Rectal smooth muscle tissue (tissue), 1 donor: ENCODE measurements around the gene DESI1.
A peak's percentile ranks its signal among the peaks of the same experiment; 100 is the strongest.
"Not testable (repeated sequence)": the region's sequence is repeated elsewhere in the genome, so short reads cannot be mapped to it uniquely, and the experiment has no call there.

ENCODE experiments used
- H3K27ac ChIP-seq: one replicate; pipeline ENCODE4 v1.7.0; 2013; ENCODE audit warnings: low read depth, low read length, inconsistent platforms
- H3K27me3 ChIP-seq: one replicate; pipeline ENCODE4 v1.7.0; 2013; ENCODE audit warnings: low read length; ENCODE audit not compliant: control insufficient read depth, insufficient read depth
- H3K36me3 ChIP-seq: one replicate; pipeline ENCODE4 v1.7.0; 2013; ENCODE audit warnings: low read length; ENCODE audit not compliant: control insufficient read depth, insufficient read depth
- H3K4me1 ChIP-seq: one replicate; pipeline ENCODE4 v1.7.0; 2013; ENCODE audit warnings: low read length; ENCODE audit not compliant: control insufficient read depth, insufficient read depth
- H3K4me3 ChIP-seq: one replicate; pipeline ENCODE4 v1.7.0; 2013; ENCODE audit warnings: low read length
- H3K9ac ChIP-seq: one replicate; pipeline ENCODE4 v1.7.0; 2013; ENCODE audit warnings: low read length

DESI1 gene

GRCh38 chr22:41576877-41577276, 44.0 kb downstream of the DESI1 start:
- Histone ChIP-seq H3K4me3 (no peak overlapping the region), H3K9ac (no peak overlapping the region), H3K36me3 (peaks cover 6% of the 10 kb centered on the region), H3K27ac (no peak overlapping the region), H3K4me1 (no peaks in the 10 kb centered on the region), H3K27me3 (no peaks in the 10 kb centered on the region)

GRCh38 chr22:41575533-41575932, 45.3 kb downstream of the DESI1 start:
- Histone ChIP-seq H3K27ac (peak overlapping the region; percentile 36), H3K9ac (no peak overlapping the region), H3K27me3 (no peaks in the 10 kb centered on the region), H3K4me1 (no peaks in the 10 kb centered on the region), H3K4me3 (no peak overlapping the region), H3K36me3 (peaks cover 6% of the 10 kb centered on the region)

- peaks cover 6% of the 10 kb centered on the region for H3K36me3 ChIP-seq
- H3K4me3 ChIP-seq, result no peak overlapping the region
- H3K9ac ChIP-seq, result no peak overlapping the region
- H3K27me3 ChIP-seq, result no peaks in the 10 kb centered on the region
- no peaks in the 10 kb centered on the region for H3K4me1 ChIP-seq
- peak overlapping the region; percentile 30 for H3K27ac ChIP-seq
Observed at GRCh38 chr22:41574847-41575381, 45.9 kb downstream of the DESI1 start.

GRCh38 chr22:41573677-41574076, 47.2 kb downstream of the DESI1 start:
- Histone ChIP-seq H3K4me1 (no peaks in the 10 kb centered on the region), H3K27ac (no peak overlapping the region)

GRCh38 chr22:41572305-41572704, 48.5 kb downstream of the DESI1 start:
- not testable (repeated sequence) for H3K27me3 ChIP-seq, H3K4me3 ChIP-seq, H3K27ac ChIP-seq, H3K9ac ChIP-seq, H3K4me1 ChIP-seq, H3K36me3 ChIP-seq

More at GRCh38 chr22:41573677-41574076, 47.2 kb downstream of the DESI1 start:
- H3K9ac ChIP-seq, result no peak overlapping the region
- H3K27me3 ChIP-seq, result no peaks in the 10 kb centered on the region
- H3K4me3 ChIP-seq, result no peak overlapping the region
- H3K36me3 ChIP-seq, result peaks cover under 1% of the 10 kb centered on the region

DNA sequence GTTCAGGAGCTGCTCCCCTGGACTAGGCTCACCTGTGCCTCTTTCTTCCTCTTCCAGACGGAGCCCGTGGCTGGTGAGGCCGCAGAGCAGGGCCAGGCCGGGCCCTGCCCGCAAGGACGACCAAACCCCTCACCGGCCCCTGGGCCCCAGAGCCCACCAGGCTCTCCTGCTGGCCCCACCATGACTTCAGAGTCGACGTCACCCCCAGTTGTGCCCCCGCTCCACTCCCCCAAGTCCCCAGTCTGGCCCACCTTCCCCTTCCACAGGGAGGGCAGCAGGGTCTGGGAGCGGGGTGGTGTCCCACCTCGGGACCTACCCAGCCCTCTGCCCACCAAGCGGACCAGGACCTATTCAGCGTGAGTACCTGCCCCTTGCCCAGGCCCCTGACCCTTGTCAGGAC, 49.1 kb downstream of the DESI1 start:
- Histone ChIP-seq H3K36me3 (no peaks in the 10 kb centered on the region), H3K4me1 (no peaks in the 10 kb centered on the region), H3K4me3 (no peak overlapping the region), H3K27ac (no peak overlapping the region), H3K9ac (no peak overlapping the region), H3K27me3 (no peaks in the 10 kb centered on the region)

DNA sequence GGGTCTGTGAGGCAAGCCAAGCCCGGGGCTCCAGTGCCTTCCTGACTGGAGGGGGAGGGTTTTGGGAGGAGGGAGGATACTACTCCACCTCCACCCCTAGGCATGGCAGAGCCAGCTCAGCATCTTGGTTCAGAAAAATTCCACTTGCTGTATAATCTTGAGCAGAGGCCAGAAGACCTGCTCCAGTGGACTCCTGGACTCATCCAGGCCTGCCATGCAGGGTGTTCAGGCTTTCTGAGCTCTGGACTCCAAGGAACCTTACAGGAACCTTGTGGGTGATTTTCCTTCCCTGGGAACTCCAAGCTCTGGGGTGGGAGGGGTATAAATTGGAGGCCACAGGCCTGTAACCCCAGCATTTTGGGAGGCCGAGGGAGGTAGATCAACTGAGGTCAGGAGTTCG, 50.6 kb downstream of the DESI1 start:
- no peak overlapping the region for H3K9ac ChIP-seq
- no peak overlapping the region for H3K27ac ChIP-seq
- H3K27me3 ChIP-seq, result no peaks in the 10 kb centered on the region
- H3K4me3 ChIP-seq, result no peak overlapping the region
- H3K4me1 ChIP-seq, result no peaks in the 10 kb centered on the region
- no peaks in the 10 kb centered on the region for H3K36me3 ChIP-seq

GRCh38 chr22:41568811-41569210, 52.0 kb downstream of the DESI1 start:
- H3K27ac ChIP-seq, result no peak overlapping the region
- no peaks in the 10 kb centered on the region for H3K36me3 ChIP-seq
- no peak overlapping the region for H3K4me3 ChIP-seq
- H3K4me1 ChIP-seq, result no peaks in the 10 kb centered on the region
- H3K27me3 ChIP-seq, result no peaks in the 10 kb centered on the region
- H3K9ac ChIP-seq, result no peak overlapping the region

- Histone ChIP-seq H3K4me3 (no peak overlapping the region), H3K36me3 (no peaks in the 10 kb centered on the region), H3K4me1 (peaks cover 10% of the 10 kb centered on the region), H3K9ac (no peak overlapping the region), H3K27me3 (no peaks in the 10 kb centered on the region), H3K27ac (no peak overlapping the region)
Observed at GRCh38 chr22:41567512-41567768, 53.4 kb downstream of the DESI1 start.

DNA sequence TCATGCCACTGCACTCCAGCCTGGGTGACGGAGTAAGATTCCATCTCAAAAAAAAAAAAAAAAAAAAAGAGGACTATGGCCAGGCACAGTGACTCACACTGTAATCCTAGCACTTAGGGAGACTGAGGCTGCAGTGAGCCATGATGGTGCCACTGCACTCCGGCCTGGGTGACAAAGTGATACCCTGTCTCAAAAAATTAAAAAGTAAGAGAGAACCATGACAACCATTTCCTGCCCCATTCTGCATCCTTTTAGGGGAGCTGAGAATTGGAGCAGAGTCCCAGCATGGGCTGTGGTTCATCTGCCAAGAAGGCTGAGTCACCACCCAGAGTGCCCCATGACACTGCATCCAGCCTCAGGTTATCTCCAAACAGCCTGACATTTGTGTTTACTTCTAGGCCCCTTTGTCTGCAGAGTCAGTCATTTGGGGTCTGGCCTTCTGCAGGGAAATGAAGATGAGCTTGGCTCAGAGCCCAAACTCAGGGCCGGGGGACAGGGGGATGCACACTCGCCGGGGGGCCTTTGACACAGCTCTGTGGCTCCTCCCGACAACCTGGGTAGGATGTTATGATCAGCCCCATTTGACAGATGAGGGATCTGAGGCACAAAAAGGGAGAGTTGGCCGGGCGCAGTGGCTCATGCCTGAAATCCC, 55.3 kb downstream of the DESI1 start:
- Histone ChIP-seq H3K27ac (peak overlapping the region; percentile 52), H3K4me3 (no peak overlapping the region), H3K4me1 (peaks cover 15% of the 10 kb centered on the region), H3K27me3 (no peaks in the 10 kb centered on the region), H3K36me3 (no peaks in the 10 kb centered on the region), H3K9ac (no peak overlapping the region)

DNA sequence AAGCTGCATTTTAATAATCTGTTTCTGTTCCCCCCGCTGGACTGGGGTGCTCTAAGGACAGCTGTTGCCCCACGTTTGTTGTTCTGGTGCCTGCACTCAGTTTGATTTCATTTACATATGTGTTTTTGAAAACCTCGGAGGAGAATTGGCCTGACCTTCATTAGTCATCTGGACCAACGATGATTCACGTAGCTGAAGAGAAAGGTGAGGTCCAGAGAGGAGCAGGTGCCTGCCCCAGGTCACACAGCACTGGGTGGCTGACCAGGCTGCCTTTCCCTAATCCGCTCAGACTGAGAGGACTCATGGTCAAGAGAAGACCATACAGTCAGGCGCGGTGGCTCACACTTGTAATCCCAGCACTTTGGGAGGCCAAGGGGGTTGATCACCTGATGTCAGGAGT, 56.3 kb downstream of the DESI1 start:
- Histone ChIP-seq H3K27ac (peak overlapping the region; percentile 24), H3K4me3 (no peak overlapping the region), H3K36me3 (no peaks in the 10 kb centered on the region), H3K4me1 (peaks cover 19% of the 10 kb centered on the region), H3K9ac (no peak overlapping the region), H3K27me3 (no peaks in the 10 kb centered on the region)

DNA sequence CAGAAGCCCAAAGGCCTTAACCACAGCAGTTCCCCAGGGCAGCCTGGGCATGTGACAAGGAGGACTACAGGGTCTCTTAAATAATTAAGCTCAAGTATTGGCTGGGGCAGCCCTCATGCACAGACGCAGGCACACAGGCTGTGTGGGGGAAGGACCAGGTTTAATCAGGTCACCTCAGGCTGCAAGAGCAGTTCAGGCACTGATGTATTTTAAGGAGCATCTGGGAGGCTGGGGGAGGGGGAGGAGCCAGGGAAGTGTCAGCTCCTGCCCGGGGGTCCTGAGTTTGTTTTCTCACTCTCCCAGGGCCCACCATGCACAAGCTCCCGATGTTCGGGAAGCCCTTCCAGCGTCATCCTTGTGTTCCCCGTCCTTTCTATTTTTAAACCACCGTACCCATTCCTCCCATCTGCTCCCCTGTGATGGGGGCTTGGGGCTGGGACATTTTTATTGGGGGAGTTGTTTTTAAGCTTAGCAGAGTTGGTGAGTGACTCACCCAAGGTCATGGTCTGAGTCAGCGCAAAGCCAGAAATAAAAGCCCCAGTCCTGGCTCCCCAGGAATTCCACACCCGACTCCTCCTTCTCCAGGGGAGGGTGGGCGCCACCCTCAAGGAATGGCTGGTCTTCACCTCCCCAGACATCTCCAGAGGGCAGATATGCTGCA, 57.7 kb downstream of the DESI1 start:
- H3K4me1 ChIP-seq, result peaks cover 19% of the 10 kb centered on the region

GRCh38 chr22:41562461-41562860, 58.4 kb downstream of the DESI1 start:
- peaks cover 21% of the 10 kb centered on the region for H3K4me1 ChIP-seq
- no peak overlapping the region for H3K9ac ChIP-seq
- peak overlapping the region; percentile 75 for H3K27ac ChIP-seq
- no peaks in the 10 kb centered on the region for H3K27me3 ChIP-seq
- no peak overlapping the region for H3K4me3 ChIP-seq
- H3K36me3 ChIP-seq, result no peaks in the 10 kb centered on the region

More for the DNA sequence above, 57.7 kb downstream of the DESI1 start:
- H3K9ac ChIP-seq, result no peak overlapping the region
- no peaks in the 10 kb centered on the region for H3K36me3 ChIP-seq
- no peaks in the 10 kb centered on the region for H3K27me3 ChIP-seq
- H3K27ac ChIP-seq, result peak overlapping the region; percentile 75
- H3K4me3 ChIP-seq, result no peak overlapping the region
